H1 (cell line): Measurements from ENCODE around the gene POLD1. TPM values are rescaled to one million over a fixed set of nuclear protein-coding genes. Genes with fewer than 3 reads are reported as not detected.

ENCODE experiments used
- FOSL1 ChIP-seq: IDR thresholded peaks from 2 replicates; pipeline ENCODE4 v1.6.1; 2011; ENCODE audit warnings: mild to moderate bottlenecking, low read depth, low read length, moderate library complexity; ENCODE audit not compliant: insufficient read depth
- GABPA ChIP-seq: IDR thresholded peaks from 2 replicates; pipeline ENCODE4 v1.6.1; 2011; ENCODE audit warnings: mild to moderate bottlenecking, low read length, moderate library complexity, borderline replicate concordance; ENCODE audit not compliant: insufficient read depth
- POLR2A ChIP-seq, 2 experiments: IDR thresholded peaks; 1 replicate in 1 of 2; 2 replicates in 1 of 2; pipeline ENCODE4 v1.6.1; 2011; ENCODE audit warnings: low read depth in 2 of 2, low read length in 2 of 2, mild to moderate bottlenecking in 2 of 2; ENCODE audit errors: control extremely low read depth in 1 of 2
- RBBP5 ChIP-seq: IDR thresholded peaks from 2 replicates; pipeline ENCODE4 v1.7.1; 2012; ENCODE audit warnings: low read depth, mild to moderate bottlenecking, inconsistent platforms, low read length, moderate library complexity, borderline replicate concordance
- RXRA ChIP-seq: IDR thresholded peaks from 2 replicates; pipeline ENCODE4 v1.6.1; 2011; ENCODE audit warnings: low read depth, mild to moderate bottlenecking, low read length, moderate library complexity; ENCODE audit not compliant: insufficient read depth
- YY1 ChIP-seq: IDR thresholded peaks from 2 replicates; pipeline ENCODE4 v1.6.1; 2011; ENCODE audit warnings: low read depth, mild to moderate bottlenecking, low read length
- polyA plus RNA-seq, 7 experiments: library from polyadenylated mRNA; depleted of rRNA in 3 of 7; stranded (reverse) in 5 of 7; unstranded in 2 of 7; fragments of >200 nt in 5 of 7; fragments of 200-250 nt in 2 of 7; gene quantifications; 1 replicate in 5 of 7; 2 replicates in 1 of 7; 4 replicates in 1 of 7; pipeline versions ENCODE4 v1.2.1 to v1.2.3, GENCODE V29; 2011 to 2013; ENCODE audit warnings: missing spikeins in 2 of 7, mixed read lengths in 2 of 7
- total RNA-seq: library from RNA; stranded (reverse); fragmentation: NEBNext Ultra II Directional; extraction: Animal tissue kit (Norgen Biotek cat#: 25700); gene quantifications from 2 replicates; pipeline ENCODE4 v1.2.1, GENCODE V29; 2021

Gene POLD1
- total and polyA plus RNA-seq, 2 of the 8 experiments (the other 6 are each of a cell fraction or from before 2014, with no cell fraction given) = 141 to 142 TPM

DNA sequence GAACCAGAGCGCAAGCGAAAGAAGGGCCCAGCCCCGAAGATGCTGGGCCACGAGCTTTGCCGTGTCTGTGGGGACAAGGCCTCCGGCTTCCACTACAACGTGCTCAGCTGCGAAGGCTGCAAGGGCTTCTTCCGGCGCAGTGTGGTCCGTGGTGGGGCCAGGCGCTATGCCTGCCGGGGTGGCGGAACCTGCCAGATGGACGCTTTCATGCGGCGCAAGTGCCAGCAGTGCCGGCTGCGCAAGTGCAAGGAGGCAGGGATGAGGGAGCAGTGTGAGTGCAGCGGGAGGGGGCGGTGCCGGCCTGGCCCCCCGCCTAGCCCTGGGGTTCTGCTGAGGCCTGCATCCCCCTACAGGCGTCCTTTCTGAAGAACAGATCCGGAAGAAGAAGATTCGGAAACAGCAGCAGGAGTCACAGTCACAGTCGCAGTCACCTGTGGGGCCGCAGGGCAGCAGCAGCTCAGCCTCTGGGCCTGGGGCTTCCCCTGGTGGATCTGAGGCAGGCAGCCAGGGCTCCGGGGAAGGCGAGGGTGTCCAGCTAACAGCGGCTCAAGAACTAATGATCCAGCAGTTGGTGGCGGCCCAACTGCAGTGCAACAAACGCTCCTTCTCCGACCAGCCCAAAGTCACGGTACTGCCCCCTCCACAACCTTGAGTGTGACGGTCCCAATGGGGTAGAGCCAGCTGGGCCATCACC is 5.8 kb upstream of the POLD1 start (continued):
- TF ChIP-seq POLR2A (IDR thresholded peaks at IDR 0.05; ENCODE audit: control extremely low read depth in 1 of 2, low read depth in 2 of 2, low read length in 2 of 2) (no peak), YY1 (no peak), GABPA (no peak), FOSL1 (no peak), RBBP5 (no peak), RXRA (no peak)
